NCI-H1436 (cell line): ENCODE results near the gene TOP1.

Experiments used
- DNase-seq: peaks from one replicate; lab custom pipeline; 2025; lab: John Stamatoyannopoulos, UW

The TOP1 gene

DNA sequence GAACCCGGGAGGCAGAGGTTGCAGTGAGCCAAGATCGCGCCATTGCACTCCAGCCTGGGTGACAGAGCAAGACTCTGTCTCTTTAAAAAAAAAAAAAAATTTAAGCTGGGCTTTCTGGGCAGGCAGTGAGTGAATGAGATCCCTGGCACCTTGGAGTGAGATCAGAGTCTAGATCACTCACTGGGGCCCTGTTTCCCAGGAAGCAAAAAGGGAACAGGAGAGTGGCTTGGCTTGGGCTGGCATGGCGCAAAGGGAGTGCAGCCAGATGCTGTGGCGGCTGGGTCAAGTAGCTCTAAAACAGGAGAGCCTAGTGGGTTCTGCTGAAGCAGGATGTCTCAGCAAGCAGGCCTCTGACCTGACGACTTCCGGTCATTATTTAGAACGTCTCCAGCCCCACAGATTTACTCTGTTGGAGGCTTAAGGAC is 119.2 kb downstream of the TOP1 start:
- no peak for DNase-seq

DNA sequence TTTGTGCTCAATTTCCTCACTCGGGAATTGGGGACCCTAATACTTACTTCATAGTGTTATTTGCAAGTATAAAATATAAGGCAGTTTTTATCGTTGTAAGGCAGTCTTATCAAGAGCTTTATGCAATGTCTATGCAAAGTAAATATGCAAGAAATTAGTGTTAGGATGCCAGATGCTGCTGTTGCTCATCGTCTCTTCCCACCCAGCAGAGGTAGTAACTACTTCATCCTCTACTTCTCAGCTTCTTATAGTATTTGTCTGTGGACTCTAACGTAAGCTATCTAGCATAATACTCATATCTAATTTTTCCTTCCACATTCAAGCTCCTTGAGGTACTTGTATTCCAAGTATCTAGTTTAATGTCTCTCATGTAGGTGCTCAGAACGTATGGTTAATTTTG is 120.3 kb downstream of the TOP1 start:
- no peak for DNase-seq

DNA sequence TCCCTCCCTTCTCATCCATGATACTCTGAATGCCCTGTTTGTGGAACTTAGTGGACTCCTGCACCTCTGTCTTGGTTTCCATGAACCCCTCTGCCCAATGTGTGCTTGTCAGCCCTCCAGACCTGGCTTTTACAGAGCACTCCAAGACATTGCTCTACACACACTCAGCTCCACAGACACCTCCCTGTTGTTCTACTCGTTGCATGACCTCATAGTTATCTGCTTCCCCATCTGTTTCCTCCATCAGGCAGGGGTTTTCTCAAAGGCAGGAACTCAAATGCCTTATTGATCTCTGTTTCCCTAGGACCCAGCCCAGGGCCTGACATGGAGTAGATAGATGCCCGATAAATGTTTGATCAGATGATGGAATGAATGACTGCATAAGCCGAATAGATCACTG is 122.0 kb downstream of the TOP1 start:
- DNase-seq, result no peak

DNA sequence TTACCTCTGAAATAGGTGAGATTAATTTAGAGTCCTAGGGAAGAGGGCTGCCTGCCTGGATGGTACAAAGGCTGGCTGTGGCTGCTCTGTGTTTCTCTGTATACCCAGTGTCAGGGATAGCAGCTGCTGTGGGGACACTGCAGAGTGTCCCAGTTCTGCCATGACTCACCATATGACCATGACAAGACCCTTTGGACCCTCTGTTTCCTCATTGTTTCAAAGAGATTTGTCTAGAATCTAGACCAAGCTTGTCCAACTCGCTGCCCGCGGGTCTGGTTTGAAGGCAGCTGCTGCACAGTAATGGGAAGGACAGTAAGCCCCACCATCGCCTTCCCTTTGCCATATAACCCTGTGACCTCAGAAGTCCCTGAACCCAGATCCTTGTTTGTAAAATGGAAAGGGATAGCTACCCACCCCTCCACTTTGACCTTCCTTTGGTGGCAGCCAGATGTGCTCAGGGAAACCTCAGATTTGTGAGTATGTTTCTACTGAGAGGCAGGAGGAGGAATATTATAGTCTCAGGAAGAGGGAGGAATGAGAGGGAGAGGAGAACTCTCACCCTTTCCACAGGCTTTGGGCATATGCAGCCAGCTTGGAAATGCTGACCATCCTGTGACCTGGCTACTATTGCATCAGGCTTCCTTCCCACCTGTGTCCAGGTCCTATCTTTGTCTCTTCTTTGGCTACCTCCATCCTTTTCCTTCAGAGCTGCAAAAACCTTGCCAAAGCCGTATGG is 122.7 kb downstream of the TOP1 start:
- DNase-seq, result no peak

DNA sequence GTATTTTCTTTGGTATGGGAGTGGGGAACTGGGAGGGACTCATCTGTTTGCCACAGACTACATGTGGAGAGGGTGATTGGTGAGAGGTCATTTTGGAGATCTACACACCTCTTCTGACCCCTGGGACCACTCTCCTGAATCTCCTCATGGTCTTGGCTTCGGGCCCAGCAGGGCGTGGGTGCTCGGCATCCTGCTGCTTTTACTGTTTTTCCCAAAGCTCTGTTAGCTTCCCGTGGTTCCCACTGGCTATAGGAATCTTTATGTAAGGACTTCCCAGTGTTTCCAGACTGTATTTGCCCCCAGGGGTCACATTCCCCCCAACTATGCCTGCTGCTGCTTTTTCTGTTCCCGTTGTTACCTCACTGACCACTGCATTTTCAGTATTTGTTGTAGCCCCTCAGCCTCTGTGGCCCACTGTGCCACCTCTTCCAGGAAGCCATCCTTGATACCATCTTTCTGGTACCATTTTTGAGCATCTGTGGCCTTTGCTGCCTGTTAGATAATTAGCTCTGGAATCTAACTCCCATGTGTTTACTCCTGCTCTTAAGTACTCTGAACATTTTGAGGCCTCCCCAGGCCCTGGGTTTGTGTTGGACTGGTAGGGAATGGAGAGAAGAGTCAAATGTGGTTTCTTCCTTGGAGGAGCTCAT is 123.6 kb downstream of the TOP1 start:
- DNase-seq, result no peak

DNA sequence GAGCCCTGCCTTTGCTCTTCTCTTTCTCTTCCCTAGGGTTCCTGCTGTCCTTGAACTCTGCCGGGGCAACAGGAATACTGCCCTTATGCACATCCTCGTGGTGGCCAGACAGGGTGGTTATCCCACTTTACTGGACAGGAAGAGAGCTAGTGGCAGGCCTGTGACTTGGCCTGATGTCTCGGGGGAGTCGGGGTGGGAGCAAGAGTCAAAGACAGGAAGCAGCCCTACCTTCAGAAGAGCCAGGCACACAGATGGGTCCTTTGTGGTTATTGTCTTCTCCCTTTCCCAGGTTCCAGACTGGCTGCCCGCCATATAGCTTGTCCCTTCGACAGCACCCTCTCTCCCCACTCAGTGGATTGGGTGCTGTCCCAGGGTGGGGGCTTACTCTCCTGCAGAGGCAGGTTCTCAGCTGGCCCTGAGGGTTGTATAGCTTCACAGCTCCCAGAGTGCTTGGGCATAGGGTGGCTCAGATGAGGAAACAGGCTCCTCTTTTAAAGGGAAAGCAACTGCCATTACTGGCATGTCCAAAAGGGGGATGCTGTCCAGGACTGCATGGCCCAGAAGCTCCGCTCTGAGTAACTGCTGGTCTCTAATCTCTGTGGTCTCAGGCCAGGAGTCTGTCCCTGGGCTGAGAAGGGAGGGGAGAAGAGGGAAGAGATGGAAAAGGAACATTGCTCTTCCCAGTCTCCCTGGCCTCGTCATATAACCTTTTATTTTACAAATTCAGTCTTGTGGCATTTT is 126.0 kb downstream of the TOP1 start:
- DNase-seq, result no peak

DNA sequence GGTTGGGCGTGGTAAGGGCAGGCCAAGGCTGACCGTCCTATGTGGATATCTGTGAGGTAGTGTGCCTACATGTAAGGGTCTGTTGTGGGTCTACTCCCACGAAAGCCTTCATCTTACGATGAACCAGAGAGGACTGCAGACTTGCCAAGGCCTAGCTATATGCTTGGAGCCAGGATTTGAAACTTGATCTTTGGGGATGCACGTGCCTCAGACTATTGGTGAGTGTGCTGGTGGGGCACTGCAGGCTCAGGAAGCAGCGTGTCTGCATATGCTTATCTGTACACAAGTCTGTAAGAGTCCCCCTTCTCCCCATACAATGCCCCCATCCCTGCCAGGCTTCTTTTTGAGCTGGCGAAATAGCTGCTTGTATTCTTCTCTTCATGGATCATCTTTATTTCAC is 126.6 kb downstream of the TOP1 start:
- DNase-seq, result no peak

DNA sequence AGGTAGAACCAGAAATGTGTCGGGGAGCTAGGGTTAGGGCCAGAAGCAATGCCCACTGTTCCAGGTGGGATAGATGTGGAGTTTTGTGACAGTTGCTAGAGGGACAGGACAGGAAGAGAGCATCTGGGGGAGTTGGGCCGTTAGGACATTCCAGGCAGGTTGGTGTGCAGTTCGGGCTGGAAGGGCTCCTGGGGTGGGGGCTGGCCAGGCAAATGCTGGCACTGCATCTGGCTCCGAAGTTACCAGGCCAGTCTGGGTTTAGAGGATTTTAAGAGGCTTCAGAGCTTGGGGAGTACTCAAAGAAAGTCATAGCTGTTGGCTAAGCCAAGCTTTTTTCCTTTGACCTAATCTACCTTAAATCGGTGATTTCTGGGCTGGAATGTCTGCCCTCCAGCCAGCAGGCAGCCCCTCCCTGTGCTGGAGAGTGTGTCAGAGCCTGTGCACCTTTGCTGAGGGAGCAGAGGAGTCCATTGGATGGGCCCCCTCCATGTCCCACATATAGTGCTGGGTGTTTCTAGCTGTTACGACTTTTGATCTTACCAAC is 129.5 kb downstream of the TOP1 start:
- no peak for DNase-seq

DNA sequence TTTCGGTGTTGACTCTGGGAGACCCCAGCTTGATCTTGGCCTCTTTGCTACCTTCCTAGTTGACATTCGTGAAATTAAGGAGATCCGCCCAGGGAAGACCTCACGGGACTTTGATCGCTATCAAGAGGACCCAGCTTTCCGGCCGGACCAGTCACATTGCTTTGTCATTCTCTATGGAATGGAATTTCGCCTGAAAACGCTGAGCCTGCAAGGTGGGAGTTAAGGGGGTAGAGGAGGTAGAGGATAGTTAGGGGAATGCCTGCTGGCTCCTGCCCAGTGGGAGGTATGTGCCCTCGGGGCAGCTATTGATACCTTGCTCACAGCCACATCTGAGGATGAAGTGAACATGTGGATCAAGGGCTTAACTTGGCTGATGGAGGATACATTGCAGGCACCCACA is 130.9 kb downstream of the TOP1 start:
- no peak for DNase-seq

DNA sequence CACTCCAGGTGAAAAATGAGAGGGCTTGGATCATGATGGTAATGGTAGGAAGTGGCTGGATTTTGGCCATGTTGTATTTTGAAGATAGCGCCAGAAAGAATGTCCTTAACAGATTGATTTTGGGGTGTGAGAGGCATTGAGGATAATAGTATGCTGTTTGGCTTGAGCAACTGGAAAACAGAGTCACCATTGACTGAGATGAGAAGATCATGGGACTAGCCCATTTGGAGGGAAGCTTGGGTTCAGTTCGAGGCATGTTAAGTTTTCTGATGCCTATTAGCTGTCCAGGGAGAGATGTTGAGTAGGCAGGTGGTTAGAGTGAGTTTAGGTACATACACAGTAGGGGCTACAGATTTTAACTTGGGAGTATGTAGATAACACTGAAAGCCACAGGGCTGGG is 132.1 kb downstream of the TOP1 start:
- DNase-seq, result no peak

DNA sequence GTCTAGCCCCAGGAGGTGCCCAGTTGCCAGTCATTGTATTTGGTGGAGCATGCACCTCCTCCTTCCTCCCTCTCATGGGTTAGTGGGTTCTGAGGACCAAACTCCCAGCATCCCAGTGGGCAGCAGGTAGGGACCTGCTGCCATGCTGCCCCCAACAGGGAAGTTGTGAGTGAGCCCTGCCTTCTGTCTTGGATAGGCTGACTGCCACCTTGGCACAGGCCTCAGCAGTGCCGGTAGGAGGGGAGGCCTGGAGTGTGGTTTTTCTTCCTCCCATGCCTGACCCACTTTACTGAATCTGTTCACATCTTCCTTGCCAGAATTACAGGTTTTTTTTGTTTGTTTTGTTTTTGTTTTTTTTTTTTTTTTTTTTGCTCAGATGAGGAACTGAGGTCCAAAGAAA is 133.3 kb downstream of the TOP1 start:
- no peak for DNase-seq

DNA sequence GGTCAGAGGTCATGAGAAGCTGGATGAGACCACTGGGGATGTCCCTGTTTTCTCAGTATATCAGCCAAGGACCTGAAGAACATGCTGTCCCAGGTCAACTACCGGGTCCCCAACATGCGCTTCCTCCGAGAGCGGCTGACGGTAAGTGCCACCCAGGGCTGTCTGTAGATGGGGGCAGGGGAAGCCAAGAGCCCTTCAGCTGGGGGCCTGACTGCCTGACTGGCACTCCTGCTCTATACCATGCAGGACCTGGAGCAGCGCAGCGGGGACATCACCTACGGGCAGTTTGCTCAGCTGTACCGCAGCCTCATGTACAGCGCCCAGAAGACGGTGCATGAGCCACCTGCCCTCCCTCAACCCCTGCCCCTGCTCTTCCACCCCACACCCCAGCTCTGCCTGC is 133.8 kb downstream of the TOP1 start:
- DNase-seq, result no peak

DNA sequence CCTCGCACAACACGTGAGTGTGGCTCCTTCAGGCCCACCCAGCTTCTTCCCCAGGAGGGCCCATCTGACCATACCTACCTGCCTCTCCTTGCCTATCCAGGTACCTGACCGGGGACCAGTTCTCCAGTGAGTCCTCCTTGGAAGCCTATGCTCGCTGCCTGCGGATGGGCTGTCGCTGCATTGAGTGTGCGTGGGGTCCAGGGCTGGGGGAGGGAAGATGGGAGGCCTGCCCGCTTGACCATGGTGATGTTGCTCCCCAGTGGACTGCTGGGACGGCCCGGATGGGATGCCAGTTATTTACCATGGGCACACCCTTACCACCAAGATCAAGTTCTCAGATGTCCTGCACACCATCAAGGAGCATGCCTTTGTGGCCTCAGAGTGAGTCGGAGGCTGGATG is 135.2 kb downstream of the TOP1 start:
- DNase-seq, result no peak

DNA sequence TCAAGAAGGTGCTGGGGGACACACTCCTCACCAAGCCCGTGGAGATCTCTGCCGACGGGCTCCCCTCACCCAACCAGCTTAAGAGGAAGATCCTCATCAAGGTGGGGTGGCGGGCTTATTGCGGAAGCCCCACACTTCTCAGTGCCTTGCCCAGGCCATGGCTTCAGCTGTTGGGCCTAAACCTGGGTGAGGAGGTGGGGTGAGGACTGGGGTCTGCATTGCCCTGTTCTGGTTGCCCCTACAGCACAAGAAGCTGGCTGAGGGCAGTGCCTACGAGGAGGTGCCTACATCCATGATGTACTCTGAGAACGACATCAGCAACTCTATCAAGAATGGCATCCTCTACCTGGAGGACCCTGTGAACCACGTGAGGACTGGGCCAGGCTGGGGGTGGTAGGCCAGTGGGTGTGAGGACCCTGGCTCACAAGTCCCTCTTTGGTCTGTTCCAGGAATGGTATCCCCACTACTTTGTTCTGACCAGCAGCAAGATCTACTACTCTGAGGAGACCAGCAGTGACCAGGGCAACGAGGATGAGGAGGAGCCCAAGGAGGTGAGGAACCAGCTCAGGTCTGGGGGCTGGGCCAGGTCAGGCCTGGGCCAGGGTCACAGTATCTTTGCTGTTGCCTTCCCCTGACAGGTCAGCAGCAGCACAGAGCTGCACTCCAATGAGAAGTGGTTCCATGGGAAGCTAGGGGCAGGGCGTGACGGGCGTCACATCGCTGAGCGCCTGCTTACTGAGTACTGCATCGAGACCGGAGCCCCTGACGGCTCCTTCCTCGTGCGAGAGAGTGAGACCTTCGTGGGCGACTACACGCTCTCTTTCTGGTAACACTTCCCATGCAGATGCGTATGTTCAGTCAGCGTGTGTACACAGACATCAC is 136.6 kb downstream of the TOP1 start:
- DNase-seq, result no peak

DNA sequence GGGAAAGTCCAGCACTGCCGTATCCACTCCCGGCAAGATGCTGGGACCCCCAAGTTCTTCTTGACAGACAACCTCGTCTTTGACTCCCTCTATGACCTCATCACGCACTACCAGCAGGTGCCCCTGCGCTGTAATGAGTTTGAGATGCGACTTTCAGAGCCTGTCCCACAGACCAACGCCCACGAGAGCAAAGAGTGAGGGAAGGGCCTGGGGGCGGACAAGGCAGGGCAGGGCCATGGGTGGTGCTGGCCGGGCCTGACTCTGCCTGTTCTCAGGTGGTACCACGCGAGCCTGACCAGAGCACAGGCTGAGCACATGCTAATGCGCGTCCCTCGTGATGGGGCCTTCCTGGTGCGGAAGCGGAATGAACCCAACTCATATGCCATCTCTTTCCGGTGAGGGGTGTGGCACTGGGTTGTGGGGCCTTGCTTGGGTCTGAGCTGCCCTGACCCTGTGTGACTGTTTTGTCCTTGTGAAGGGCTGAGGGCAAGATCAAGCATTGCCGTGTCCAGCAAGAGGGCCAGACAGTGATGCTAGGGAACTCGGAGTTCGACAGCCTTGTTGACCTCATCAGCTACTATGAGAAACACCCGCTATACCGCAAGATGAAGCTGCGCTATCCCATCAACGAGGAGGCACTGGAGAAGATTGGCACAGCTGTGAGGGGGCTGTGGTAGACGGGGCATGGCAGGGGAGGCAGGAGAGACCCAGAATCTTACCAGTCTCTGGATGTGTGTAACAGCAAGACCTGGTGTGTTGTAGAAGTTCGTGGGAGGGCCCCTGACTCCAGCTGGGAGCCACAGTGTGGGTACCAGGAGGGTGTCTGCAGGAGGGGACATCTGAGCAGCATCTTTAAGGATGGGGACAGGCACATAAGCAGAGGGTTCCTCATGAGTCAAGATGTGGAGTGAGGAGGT is 137.8 kb downstream of the TOP1 start:
- DNase-seq, result no peak

DNA sequence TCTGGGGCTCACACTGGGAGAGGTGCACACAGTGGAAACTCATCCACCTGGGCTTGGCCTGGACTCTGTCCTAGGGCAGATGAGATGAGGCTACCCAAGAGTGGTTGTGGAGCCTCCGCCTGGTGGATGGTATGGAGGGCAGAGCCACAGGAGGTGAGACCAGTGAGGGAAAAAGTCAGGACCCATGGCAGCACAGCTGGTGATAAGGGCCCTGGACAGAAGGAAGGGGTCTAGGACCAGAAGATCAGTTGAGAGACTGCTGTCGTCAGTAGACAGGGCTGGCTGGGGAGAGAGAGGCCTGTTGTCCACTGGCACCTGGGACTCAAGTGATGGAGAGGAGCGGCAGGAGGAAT is 138.5 kb downstream of the TOP1 start:
- DNase-seq, result no peak

DNA sequence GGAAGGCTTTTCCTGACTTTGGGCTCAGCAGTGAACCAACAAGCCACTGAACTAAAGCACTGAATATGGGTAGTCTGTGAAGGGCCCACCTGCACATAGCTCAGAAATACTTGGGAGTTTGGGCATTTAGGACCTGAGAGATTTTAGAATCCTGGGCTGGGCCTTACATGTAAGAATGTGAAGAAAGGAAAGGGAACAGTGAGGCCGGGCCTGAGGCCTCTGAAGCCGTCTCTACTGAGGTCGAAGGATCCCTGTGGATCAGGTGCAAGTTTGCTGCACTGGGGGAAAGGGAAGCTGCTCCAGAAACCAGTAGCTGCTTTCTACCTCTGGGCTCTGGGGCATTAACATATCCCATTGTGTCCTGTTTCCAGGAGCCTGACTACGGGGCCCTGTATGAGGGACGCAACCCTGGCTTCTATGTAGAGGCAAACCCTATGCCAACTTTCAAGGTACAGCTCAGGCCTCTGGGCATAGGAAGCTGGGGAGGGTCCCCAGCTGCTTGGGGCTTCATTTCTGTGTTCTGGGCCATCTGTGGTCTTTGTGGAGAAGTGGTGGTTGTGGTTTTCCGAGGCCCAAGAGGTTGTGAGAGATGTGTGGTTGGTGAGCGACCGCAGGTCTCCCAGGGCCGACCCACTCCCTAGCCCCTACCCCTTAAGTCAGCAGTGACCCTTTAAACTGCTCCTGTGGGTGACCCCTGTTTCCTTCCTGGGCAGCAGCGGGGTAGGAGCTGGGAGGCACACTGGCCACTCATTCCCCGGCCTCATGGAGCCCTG is 139.0 kb downstream of the TOP1 start:
- DNase-seq, result no peak

DNA sequence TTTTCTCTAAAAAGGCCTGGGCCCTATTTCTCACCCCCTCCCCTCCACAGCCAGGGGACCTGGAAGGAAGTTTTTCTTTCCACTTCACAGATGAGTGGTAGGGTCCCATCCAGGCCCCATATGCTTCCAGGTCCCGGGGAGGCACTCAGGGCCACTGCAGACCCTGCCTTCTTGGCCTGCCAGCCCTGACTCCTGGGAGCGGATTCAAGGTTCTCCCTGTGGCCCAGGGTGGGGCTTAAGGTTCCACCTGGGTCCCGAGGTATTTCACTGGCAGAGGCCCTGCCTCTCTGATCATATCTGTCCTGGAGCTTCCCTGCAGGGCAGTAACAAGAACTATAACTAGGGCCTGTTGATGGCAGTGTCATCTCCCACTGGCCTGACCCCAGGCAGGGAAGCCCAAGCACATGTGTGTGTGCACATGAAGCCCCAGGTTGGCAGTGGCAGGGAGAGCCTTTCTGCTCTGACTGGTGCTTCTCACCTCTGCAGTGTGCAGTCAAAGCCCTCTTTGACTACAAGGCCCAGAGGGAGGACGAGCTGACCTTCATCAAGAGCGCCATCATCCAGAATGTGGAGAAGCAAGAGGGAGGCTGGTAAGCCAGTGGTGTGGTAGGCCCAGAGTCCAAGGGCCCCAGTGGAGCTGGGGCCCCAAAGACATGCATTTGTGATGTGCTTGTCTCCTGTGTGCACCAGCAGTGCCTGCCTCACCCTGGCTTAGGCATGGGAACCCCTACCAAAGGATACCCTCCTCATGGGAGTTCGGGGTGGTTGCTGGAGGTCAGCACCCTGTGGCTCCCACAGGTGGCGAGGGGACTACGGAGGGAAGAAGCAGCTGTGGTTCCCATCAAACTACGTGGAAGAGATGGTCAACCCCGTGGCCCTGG is 139.9 kb downstream of the TOP1 start:
- no peak for DNase-seq

DNA sequence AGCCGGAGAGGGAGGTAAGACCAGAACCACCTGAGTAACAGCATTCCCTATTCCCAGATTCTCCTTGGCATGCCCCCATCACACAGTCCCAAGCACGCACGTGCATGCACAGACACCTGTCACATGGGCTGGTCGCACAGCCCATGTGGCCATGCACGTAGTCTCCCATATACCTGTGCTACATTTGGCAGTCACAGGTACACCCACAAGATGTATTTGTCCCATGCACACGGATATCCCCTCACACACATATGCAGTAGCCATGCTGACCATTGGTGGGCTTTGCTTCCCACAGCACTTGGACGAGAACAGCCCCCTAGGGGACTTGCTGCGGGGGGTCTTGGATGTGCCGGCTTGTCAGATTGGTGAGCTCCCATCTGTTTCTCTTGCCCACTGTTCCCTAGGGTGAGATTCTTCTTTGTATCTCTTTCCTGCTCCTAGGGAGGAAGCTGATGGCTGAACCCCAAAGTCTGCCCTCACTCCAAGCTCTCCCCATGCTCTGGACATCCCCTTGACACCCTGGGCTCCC is 140.6 kb downstream of the TOP1 start:
- no peak for DNase-seq
